GM18498 (cell line): ENCODE measurements around the gene RAN.
"Not testable (repeated sequence)": the region's sequence is repeated elsewhere in the genome, so short reads cannot be mapped to it uniquely, and the experiment has no call there.

Experiments used
- ATAC-seq: cut with Tn5 transposase; IDR thresholded peaks from one replicate; pipeline ENCODE4 v1.9.1; 2021; ENCODE audit warnings: mild to moderate bottlenecking, moderate library complexity; ENCODE audit not compliant: unreplicated experiment

RAN gene

GRCh38 chr12:130877333-130877732, 5.5 kb downstream of the RAN start:
- no peak for ATAC-seq

GRCh38 chr12:130878193-130879185, 6.6 kb downstream of the RAN start:
- no peak for ATAC-seq

- ATAC-seq, result peak; percentile 83
Measured at GRCh38 chr12:130879212-130879686, 7.4 kb downstream of the RAN start.

- peak; percentile 4 for ATAC-seq
Measured at GRCh38 chr12:130879781-130880389, 8.0 kb downstream of the RAN start.

GRCh38 chr12:130880411-130880885, 8.6 kb downstream of the RAN start:
- ATAC-seq, result peak; percentile 58

- ATAC-seq, result no peak
Measured at GRCh38 chr12:130881046-130881445, 9.2 kb downstream of the RAN start.

- no peak for ATAC-seq
Measured at GRCh38 chr12:130881548-130881947, 9.7 kb downstream of the RAN start.

- ATAC-seq, result not testable (repeated sequence)
Measured at GRCh38 chr12:130887190-130887589, 15.3 kb downstream of the RAN start.

- ATAC-seq, result no peak
Measured at GRCh38 chr12:130904064-130904463, 32.2 kb downstream of the RAN start.

GRCh38 chr12:130904936-130905455, 33.1 kb downstream of the RAN start:
- not testable (repeated sequence) for ATAC-seq

- ATAC-seq, result no peak
Measured at GRCh38 chr12:130909111-130909510, 37.2 kb downstream of the RAN start.

- ATAC-seq, result no peak
Measured at GRCh38 chr12:130911193-130911592, 39.3 kb downstream of the RAN start.

GRCh38 chr12:130911933-130912332, 40.1 kb downstream of the RAN start:
- ATAC-seq, result no peak

- no peak for ATAC-seq
Measured at GRCh38 chr12:130916241-130916911, 44.5 kb downstream of the RAN start.

- ATAC-seq, result no peak
Measured at GRCh38 chr12:130917607-130918006, 45.7 kb downstream of the RAN start.

GRCh38 chr12:130919086-130919485, 47.2 kb downstream of the RAN start:
- no peak for ATAC-seq

- ATAC-seq, result no peak
Measured at GRCh38 chr12:130920119-130920703, 48.3 kb downstream of the RAN start.

GRCh38 chr12:130920723-130921381, 49.0 kb downstream of the RAN start:
- ATAC-seq, result no peak

- no peak for ATAC-seq
Measured at GRCh38 chr12:130922511-130922953, 50.7 kb downstream of the RAN start.
